A549 (cell line): ENCODE data around the gene CTNNA3. TPM values are rescaled to one million over a fixed set of nuclear protein-coding genes. Genes with fewer than 3 reads are reported as not detected.

Source experiments
- ATAC-seq, 2 experiments: fragments of 200-7000 bp in 1 of 2; fragments of >200 bp in 1 of 2; cut with Nextera tagmentation in 1 of 2; cut with Tn5 transposase in 1 of 2; 3 replicates each; pipeline versions ENCODE4 v1.8.0 to v1.9.1; 2018 to 2020; ENCODE audit warnings: mild to moderate bottlenecking in 1 of 2, moderate library complexity in 1 of 2
- CTCF ChIA-PET: fragments of 300-600 bp; sonication (Branson Sonifier 250); formaldehyde crosslinking; extraction: SDS; loops from one replicate; lab custom pipeline; 2021; ENCODE audit warnings: antibody characterized with exemption, inconsistent platforms; lab: Yijun Ruan, JAX
- POLR2A ChIA-PET: fragments of 350-600 bp; formaldehyde crosslinking; extraction: SDS; loops from one replicate; lab custom pipeline; 2021; ENCODE audit warnings: antibody characterized with exemption, inconsistent platforms; lab: Yijun Ruan, JAX
- DNase-seq, 2 experiments: peaks; one replicate each; pipeline versions ENCODE4 v3.0.0 to v3.0.0-alpha.2; 2011 to 2016; ENCODE audit warnings: low read depth in 1 of 2, low spot score in 1 of 2
- FAIRE-seq: peaks from 2 replicates; lab custom pipeline; 2011; peaks lifted over from hg19 to GRCh38; lab: Jason Lieb, UNC
- H3K27ac ChIP-seq, 2 experiments: fragments of >200 bp; sonication (Bioruptor Twin); formaldehyde crosslinking; 3 replicates each; pipeline ENCODE4 v1.5.1; 2016 to 2017
- H3K4me1 ChIP-seq: fragments of >200 bp; sonication (Bioruptor Twin); formaldehyde crosslinking; 3 replicates; pipeline ENCODE4 v1.6.1; 2016
- H3K4me2 ChIP-seq: fragments of >200 bp; sonication (Bioruptor Twin); formaldehyde crosslinking; 3 replicates; pipeline ENCODE4 v1.6.1; 2016
- H3K4me3 ChIP-seq: fragments of >200 bp; sonication (Bioruptor Twin); formaldehyde crosslinking; 3 replicates; pipeline ENCODE4 v1.5.1; 2016
- H3K9me3 ChIP-seq: fragments of >200 bp; sonication (Bioruptor Twin); formaldehyde crosslinking; 3 replicates; pipeline ENCODE4 v1.6.1; 2016
- BHLHE40 ChIP-seq: IDR thresholded peaks from 2 replicates; pipeline ENCODE4 v1.6.1; 2012; ENCODE audit warnings: low read depth, low read length, inconsistent platforms
- CEBPB ChIP-seq, 2 experiments: fragments of >200 bp in 1 of 2; sonication (Bioruptor Twin) in 1 of 2; formaldehyde crosslinking in 1 of 2; IDR thresholded peaks; 2 replicates each; pipeline ENCODE4 v1.6.1; 2012 to 2016
- CHD2 ChIP-seq: fragments of 150-350 bp; IDR thresholded peaks from 2 replicates; pipeline ENCODE4 v1.6.1; 2014; ENCODE audit warnings: low read length; ENCODE audit not compliant: partially characterized antibody
- CTCF ChIP-seq: fragments of >200 bp; sonication (Bioruptor Twin); formaldehyde crosslinking; IDR thresholded peaks from 3 replicates; pipeline ENCODE4 v1.5.1; 2016
- EHF ChIP-seq: fragments of 250-450 bp; sonication (Bioruptor Pico); IDR thresholded peaks from 2 replicates; pipeline ENCODE4 v1.5.0; 2020; ENCODE audit warnings: mild to moderate bottlenecking
- EHMT2 ChIP-seq: fragments of 200-600 bp; sonication (generic); IDR thresholded peaks from 2 replicates; pipeline ENCODE4 v1.6.1; 2016; ENCODE audit warnings: antibody characterized with exemption, low read depth, mild to moderate bottlenecking, moderate library complexity
- FOSB ChIP-seq: fragments of 250-450 bp; sonication (Bioruptor Pico); IDR thresholded peaks from 2 replicates; pipeline ENCODE4 v1.5.0; 2020; ENCODE audit warnings: mild to moderate bottlenecking, moderate library complexity
- FOXS1 ChIP-seq: fragments of 250-450 bp; sonication (Bioruptor Pico); IDR thresholded peaks from 2 replicates; pipeline ENCODE4 v1.5.0; 2020; ENCODE audit warnings: mild to moderate bottlenecking, moderate library complexity
- HMGXB4 ChIP-seq: fragments of 250-450 bp; sonication (Bioruptor Pico); IDR thresholded peaks from 2 replicates; pipeline ENCODE4 v1.5.0; 2021; ENCODE audit warnings: mild to moderate bottlenecking, moderate library complexity, borderline replicate concordance
- HOXA7 ChIP-seq: fragments of 250-450 bp; sonication (Bioruptor Pico); IDR thresholded peaks from 2 replicates; pipeline ENCODE4 v1.5.0; 2020; ENCODE audit warnings: mild to moderate bottlenecking, moderate library complexity
- HOXB13 ChIP-seq: fragments of 250-450 bp; sonication (Bioruptor Pico); IDR thresholded peaks from 2 replicates; pipeline ENCODE4 v1.5.0; 2020; ENCODE audit warnings: low read depth, mild to moderate bottlenecking, moderate library complexity
- JUN ChIP-seq, 2 experiments: fragments of >200 bp; sonication (Bioruptor Twin); formaldehyde crosslinking; IDR thresholded peaks; 2 replicates in 1 of 2; 3 replicates in 1 of 2; pipeline ENCODE4 v1.6.1; 2016 to 2017
- JUNB ChIP-seq: fragments of >200 bp; sonication (Bioruptor Twin); formaldehyde crosslinking; IDR thresholded peaks from 2 replicates; pipeline ENCODE4 v1.6.1; 2016
- KDM5A ChIP-seq: fragments of 200-600 bp; sonication (generic); IDR thresholded peaks from 2 replicates; pipeline ENCODE4 v1.6.1; 2016; ENCODE audit warnings: antibody characterized with exemption, mild to moderate bottlenecking
- MAX ChIP-seq: IDR thresholded peaks from 2 replicates; pipeline ENCODE4 v1.6.1; 2012
- MAZ ChIP-seq: fragments of 150-350 bp; IDR thresholded peaks from 2 replicates; pipeline ENCODE4 v1.6.1; 2014; ENCODE audit warnings: antibody characterized with exemption, low read depth, low read length, borderline replicate concordance
- MYC ChIP-seq: IDR thresholded peaks from 2 replicates; pipeline ENCODE4 v1.6.1; 2012; ENCODE audit warnings: mild to moderate bottlenecking, inconsistent platforms, low read length, improper control_type of control experiment, borderline replicate concordance
- NFE2L2 ChIP-seq: fragments of 150-350 bp; conservative IDR thresholded peaks from 2 replicates; pipeline ENCODE4 v1.6.1; 2014; ENCODE audit warnings: low read length
- PBX3 ChIP-seq: IDR thresholded peaks from 2 replicates; pipeline ENCODE4 v1.6.1; 2012
- POLR2A ChIP-seq: IDR thresholded peaks from 2 replicates; pipeline ENCODE4 v1.6.1; 2012; ENCODE audit warnings: mild to moderate bottlenecking, low read length
- RNF2 ChIP-seq: fragments of 200-600 bp; sonication (generic); IDR thresholded peaks from 2 replicates; pipeline ENCODE4 v1.6.1; 2016; ENCODE audit warnings: low read depth, mild to moderate bottlenecking, antibody characterized with exemption, moderate library complexity, borderline replicate concordance
- SMC3 ChIP-seq: fragments of >200 bp; sonication (Bioruptor Twin); formaldehyde crosslinking; IDR thresholded peaks from 3 replicates; pipeline ENCODE4 v1.6.1; 2018; ENCODE audit warnings: inconsistent platforms
- SREBF2 ChIP-seq: fragments of 450-650 bp; IDR thresholded peaks from 2 replicates; pipeline ENCODE4 v1.6.1; 2014; ENCODE audit warnings: mild to moderate bottlenecking, moderate library complexity
- ZNF302 ChIP-seq: fragments of 250-450 bp; sonication (Bioruptor Pico); IDR thresholded peaks from 2 replicates; pipeline ENCODE4 v1.9.0; 2021; ENCODE audit warnings: inconsistent platforms, mild to moderate bottlenecking, moderate library complexity
- ZSCAN20 ChIP-seq: fragments of 250-450 bp; sonication (Bioruptor Pico); IDR thresholded peaks from 2 replicates; pipeline ENCODE4 v1.8.0; 2022; ENCODE audit warnings: mild to moderate bottlenecking, moderate library complexity
- WGBS: methylation state at CpG from one replicate; pipeline ENCODE4 v1.1.6; 2017; ENCODE audit errors: missing lambda C conversion rate; 5-methylcytosine and 5-hydroxymethylcytosine counted together
- polyA plus RNA-seq, 4 experiments: library from polyadenylated mRNA; depleted of rRNA in 3 of 4; stranded (reverse); fragments of >200 nt; fragmentation: RNase III in 1 of 4; extraction: RNeasy Plus Mini Kit Qiagen cat#74134 plus additional on column Dnase treatment in 1 of 4; gene quantifications; 2 replicates in 3 of 4; 3 replicates in 1 of 4; pipeline ENCODE4 v1.2.3, GENCODE V29; 2011 to 2017
- TF ChIP-seq, protein P1 (sequence below): fragments of >200 bp; sonication (Bioruptor Twin); formaldehyde crosslinking; IDR thresholded peaks from 3 replicates; pipeline ENCODE4 v1.6.1; 2016

The CTNNA3 gene
- polyA plus RNA-seq, 2 of the 4 experiments (the other 2 are of a cell fraction): not detected

DNA sequence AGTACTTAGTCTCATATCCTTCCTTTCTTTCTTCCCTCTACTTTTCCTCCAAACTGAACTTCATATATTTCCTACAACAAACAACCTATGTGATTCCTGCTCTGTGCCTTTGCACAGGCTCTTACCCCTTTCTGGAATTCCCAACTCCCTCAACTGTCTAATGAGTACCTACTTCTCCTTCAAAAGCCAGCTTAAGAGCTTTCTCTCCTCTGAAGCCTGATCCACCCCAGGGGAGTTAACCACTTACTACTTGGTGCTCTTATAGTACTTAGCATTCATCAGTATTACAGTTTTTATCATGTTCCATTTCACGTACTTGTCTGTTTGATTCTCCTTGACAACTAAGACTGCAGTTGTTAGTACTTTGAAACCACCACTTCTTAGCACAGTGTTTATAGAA is 524.0 kb downstream of the CTNNA3 start:
- POLR2A ChIA-PET: no interaction called here
- FAIRE-seq (no peak), ATAC-seq (no peak)
- H3K27ac ChIP-seq: no peak overlapping the region
- CTCF ChIA-PET: no interaction called here
- H3K4me3 ChIP-seq: no peak overlapping the region
- 29% methylated on average over 1 of the region's 1 CpG for WGBS
- no peaks in the 10 kb centered on the region for H3K9me3 ChIP-seq
- H3K4me2 ChIP-seq: no peak overlapping the region
- TF ChIP-seq SMC3 (no peak), FOSB (CRISPR knock-in tag) (no peak), CTCF (no peak), CHD2 (no peak), MAX (no peak), PBX3 (no peak), MAZ (no peak), BHLHE40 (no peak), SREBF2 (no peak), EHMT2 (no peak), JUNB (no peak), RNF2 (no peak)
- TF ChIP-seq, all 56 proteins: peak for 0
- H3K4me1 ChIP-seq: no peaks in the 10 kb centered on the region
- DNase-seq: no peak

DNA sequence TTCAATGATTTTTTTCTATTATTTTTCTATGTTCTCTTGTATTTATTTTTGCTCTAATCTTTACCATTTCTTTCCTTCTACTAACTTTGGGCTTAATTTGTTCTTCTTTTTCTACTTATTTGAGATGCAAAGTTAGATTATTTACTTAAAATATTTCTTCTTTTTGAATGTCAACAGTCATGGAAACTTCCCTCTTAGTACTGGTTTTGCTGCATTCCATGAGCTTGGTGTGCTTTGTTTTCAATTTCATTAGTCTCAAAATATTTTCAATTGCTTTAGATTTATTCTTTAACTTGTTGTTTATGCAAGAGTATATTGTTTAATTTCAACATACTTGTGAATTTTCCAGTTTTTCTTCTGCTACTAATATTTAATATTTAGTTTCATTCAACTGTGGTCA is 539.8 kb downstream of the CTNNA3 start:
- no peak for ATAC-seq
- Histone ChIP-seq H3K4me3 (no peak overlapping the region), H3K9me3 (no peaks in the 10 kb centered on the region), H3K27ac (no peak overlapping the region), H3K4me1 (no peaks in the 10 kb centered on the region), H3K4me2 (no peak overlapping the region)
- ChIA-PET CTCF (no interaction called here), POLR2A (no interaction called here)
- TF ChIP-seq JUN (IDR thresholded peaks at IDR 0.05) (no peak), KDM5A (no peak), ZSCAN20 (no peak), JUNB (no peak), POLR2A (no peak), HOXA7 (CRISPR knock-in tag) (no peak), CEBPB (IDR thresholded peaks at IDR 0.05) (no peak), NFE2L2 (no peak), MAZ (no peak), HMGXB4 (CRISPR knock-in tag) (no peak), FOSB (CRISPR knock-in tag) (no peak), HOXB13 (CRISPR knock-in tag) (no peak), FOXS1 (CRISPR knock-in tag) (no peak), EHF (CRISPR knock-in tag) (no peak), ZNF302 (CRISPR knock-in tag) (no peak), MYC (no peak)
- TF ChIP-seq, protein P1, sequence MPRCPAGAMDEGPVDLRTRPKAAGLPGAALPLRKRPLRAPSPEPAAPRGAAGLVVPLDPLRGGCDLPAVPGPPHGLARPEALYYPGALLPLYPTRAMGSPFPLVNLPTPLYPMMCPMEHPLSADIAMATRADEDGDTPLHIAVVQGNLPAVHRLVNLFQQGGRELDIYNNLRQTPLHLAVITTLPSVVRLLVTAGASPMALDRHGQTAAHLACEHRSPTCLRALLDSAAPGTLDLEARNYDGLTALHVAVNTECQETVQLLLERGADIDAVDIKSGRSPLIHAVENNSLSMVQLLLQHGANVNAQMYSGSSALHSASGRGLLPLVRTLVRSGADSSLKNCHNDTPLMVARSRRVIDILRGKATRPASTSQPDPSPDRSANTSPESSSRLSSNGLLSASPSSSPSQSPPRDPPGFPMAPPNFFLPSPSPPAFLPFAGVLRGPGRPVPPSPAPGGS: no peak
- no peak for DNase-seq
- no peak for FAIRE-seq
